Fibroblast of lung (primary cell): Measurements from ENCODE around the gene TMEM223.

Experiments used
- CTCF ChIP-seq, 2 donors: IDR thresholded peaks in 1 of 2; conservative IDR thresholded peaks in 1 of 2; 1 replicate in 1 of 2; 2 replicates in 1 of 2; pipeline ENCODE4 v1.5.1; 2011 to 2012; ENCODE audit warnings: low read length in 2 of 2, control low read depth in 1 of 2, inconsistent platforms in 1 of 2, low read depth in 1 of 2, mild to moderate bottlenecking in 1 of 2
- EZH2 ChIP-seq: IDR thresholded peaks from 2 replicates; pipeline ENCODE4 v1.5.1; 2012; ENCODE audit warnings: low read length, control low read depth, mild to moderate bottlenecking; ENCODE audit errors: missing control alignments

- TF ChIP-seq EZH2 (no peak), CTCF (conservative IDR thresholded peaks at IDR 0.05 in 1 of 2, IDR thresholded peaks at IDR 0.05 in 1 of 2; ENCODE audit: low read depth in 1 of 2, low read length in 2 of 2) (no peak)
Measured at GRCh38 chr11:62811659-62812058, 19.9 kb upstream of the TMEM223 start.
